ENCODE results near the gene COMT. TPM values are rescaled to one million over a fixed set of nuclear protein-coding genes. Genes with fewer than 3 reads are reported as not detected.
A peak's percentile ranks its signal among the peaks of the same experiment; 100 is the strongest.

COMT gene
- total RNA-seq, 5 donors from 2014 or later (not counting 1 experiment from before 2014, with no cell fraction given) = 30.6 to 53.1 (median 50.5) TPM

- Histone ChIP-seq H3K36me3 (ENCODE audit: control insufficient read depth in 2 of 2, extremely low read depth in 1 of 2, insufficient read depth in 1 of 2, low read length in 1 of 2) (peaks cover 5 to 14% of the 10 kb centered on the region in 2 donors), H3K4me3 (ENCODE audit: control insufficient read depth in 1 of 2, extremely low read depth in 1 of 2, low read length in 1 of 2) (no peak overlapping the region), H3K9me3 (no peaks in the 10 kb centered on the region), H3K27me3 (replicated peaks in 1 of 2; ENCODE audit: control insufficient read depth in 2 of 2, extremely low read depth in 1 of 2, insufficient read depth in 2 of 2, low read length in 1 of 2) (no peaks in the 10 kb centered on the region), H3K4me1 (ENCODE audit: control insufficient read depth in 1 of 2, extremely low read depth in 1 of 2, insufficient read depth in 2 of 2, low read length in 2 of 2) (peaks cover 0 to 36% of the 10 kb centered on the region in 2 experiments), H3K27ac (ENCODE audit: low read length) (no peak overlapping the region)
- ATAC-seq (replicated peaks in 1 of 4) (no peak), DNase-seq (no peak)
- no peak overlapping the region for H3K4me3 Mint-ChIP-seq
- POLR2A ChIA-PET = no interaction called here
- H3K27me3 Mint-ChIP-seq = no peaks in the 10 kb centered on the region
- WGBS (ENCODE audit: insufficient coverage) = 96% methylated on average over 12 of the region's 13 CpGs
- H3K27ac Mint-ChIP-seq = no peak overlapping the region
- no peaks in the 10 kb centered on the region for H3K9me3 Mint-ChIP-seq
- H3K4me1 Mint-ChIP-seq = peaks cover 27 to 33% (median 29%) of the 10 kb centered on the region in 3 donors
- CTCF ChIA-PET = no interaction called here
- H3K36me3 Mint-ChIP-seq = peaks cover 6% of the 10 kb centered on the region
These were observed 9.8 kb downstream of the COMT start for GRCh38 chr22:19951346-19951745.

- H3K27ac Mint-ChIP-seq = peak overlapping the region; percentile 40 to 69
- peaks cover under 1% of the 10 kb centered on the region for H3K36me3 Mint-ChIP-seq
- H3K27me3 Mint-ChIP-seq = no peaks in the 10 kb centered on the region
- Histone ChIP-seq H3K9me3 (no peaks in the 10 kb centered on the region), H3K27me3 (replicated peaks in 1 of 2; ENCODE audit: control insufficient read depth in 2 of 2, extremely low read depth in 1 of 2, insufficient read depth in 2 of 2, low read length in 1 of 2) (no peaks in the 10 kb centered on the region), H3K4me1 (ENCODE audit: control insufficient read depth in 1 of 2, extremely low read depth in 1 of 2, insufficient read depth in 2 of 2, low read length in 2 of 2) (peaks cover 4 to 35% of the 10 kb centered on the region in 2 experiments), H3K4me3 (ENCODE audit: control insufficient read depth in 1 of 2, extremely low read depth in 1 of 2, low read length in 1 of 2) (no peak overlapping the region), H3K27ac (ENCODE audit: low read length) (peak overlapping the region; percentile 28), H3K36me3 (ENCODE audit: control insufficient read depth in 2 of 2, extremely low read depth in 1 of 2, insufficient read depth in 1 of 2, low read length in 1 of 2) (peaks cover 5 to 8% of the 10 kb centered on the region in 2 donors)
- ChIA-PET POLR2A (no interaction called here), CTCF (interaction anchor here (0.7 to 1.4 kb wide), 4 partner anchors 13 to 482 kb away, joined by 3 to 7 read pairs (median 4); no protein-coding TSS in a partner anchor)
- DNase-seq (peak in 1 of 35 experiments; percentile 40), ATAC-seq (replicated peaks in 1 of 4) (peak in 3 of 4 experiments; percentile 50 to 62 (median 58))
- 58% methylated on average over 19 of the region's 19 CpGs for WGBS (ENCODE audit: insufficient coverage)
- H3K9me3 Mint-ChIP-seq = no peaks in the 10 kb centered on the region
- no peak overlapping the region for H3K4me3 Mint-ChIP-seq
- peaks cover 9 to 18% (median 17%) of the 10 kb centered on the region in 3 donors for H3K4me1 Mint-ChIP-seq
These were observed 13.9 kb downstream of the COMT start for GRCh38 chr22:19955241-19956128.

DNA sequence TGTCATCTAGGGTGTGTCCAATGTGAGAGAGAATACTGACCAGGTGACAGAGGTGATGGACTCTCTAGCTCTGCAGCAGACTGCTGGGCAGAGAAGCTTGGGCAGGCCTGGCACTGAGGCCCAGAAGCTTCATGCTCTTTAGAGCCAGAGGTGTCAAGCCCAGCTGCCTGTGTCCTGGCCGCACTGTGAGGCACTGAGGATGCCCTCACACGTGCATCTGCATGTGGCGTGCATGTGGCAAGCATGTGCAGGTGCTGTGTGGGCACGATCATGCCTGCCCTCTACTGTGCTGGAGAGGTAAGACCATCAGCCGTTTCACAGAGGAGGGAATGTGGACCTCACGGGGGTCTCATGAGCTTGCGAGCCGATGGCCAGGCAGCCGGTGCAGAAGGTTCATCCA is 15.9 kb downstream of the COMT start:
- peaks cover 8 to 16% (median 15%) of the 10 kb centered on the region in 3 donors for H3K4me1 Mint-ChIP-seq
- H3K4me3 ChIP-seq (ENCODE audit: control insufficient read depth in 1 of 2, extremely low read depth in 1 of 2, low read length in 1 of 2) = no peak overlapping the region
- ChIA-PET CTCF (no interaction called here), POLR2A (no interaction called here)
- WGBS (ENCODE audit: insufficient coverage) = 100% methylated on average over 5 of the region's 9 CpGs
- H3K36me3 Mint-ChIP-seq = no peaks in the 10 kb centered on the region
- H3K9me3 ChIP-seq = no peaks in the 10 kb centered on the region
- no peak overlapping the region for H3K27ac Mint-ChIP-seq
- DNase-seq (no peak), ATAC-seq (replicated peaks in 1 of 4) (no peak)
- no peaks in the 10 kb centered on the region for H3K27me3 ChIP-seq (replicated peaks in 1 of 2; ENCODE audit: control insufficient read depth in 2 of 2, extremely low read depth in 1 of 2, insufficient read depth in 2 of 2, low read length in 1 of 2)
- H3K4me1 ChIP-seq (ENCODE audit: control insufficient read depth in 1 of 2, extremely low read depth in 1 of 2, insufficient read depth in 2 of 2, low read length in 2 of 2) = peaks cover 4 to 40% of the 10 kb centered on the region in 2 experiments
- H3K27ac ChIP-seq (ENCODE audit: low read length) = no peak overlapping the region
- H3K36me3 ChIP-seq (ENCODE audit: control insufficient read depth in 2 of 2, extremely low read depth in 1 of 2, insufficient read depth in 1 of 2, low read length in 1 of 2) = peaks cover 2 to 6% of the 10 kb centered on the region in 2 donors
- no peak overlapping the region for H3K4me3 Mint-ChIP-seq
- H3K9me3 Mint-ChIP-seq = no peaks in the 10 kb centered on the region
- no peaks in the 10 kb centered on the region for H3K27me3 Mint-ChIP-seq

GRCh38 chr22:19958083-19959042 is 16.8 kb downstream of the COMT start:
- Mint-ChIP-seq H3K36me3 (no peaks in the 10 kb centered on the region), H3K27me3 (no peaks in the 10 kb centered on the region), H3K27ac (no peak overlapping the region), H3K9me3 (no peaks in the 10 kb centered on the region), H3K4me3 (no peak overlapping the region), H3K4me1 (peaks cover 8 to 16% (median 16%) of the 10 kb centered on the region in 3 donors)
- CTCF ChIA-PET = interaction anchor here (0.6 to 0.9 kb wide), 6 partner anchors 12 to 1055 kb away, joined by 3 to 5 read pairs (median 4); no protein-coding TSS in a partner anchor
- ATAC-seq (replicated peaks in 1 of 4) (no peak), DNase-seq (no peak)
- H3K36me3 ChIP-seq (ENCODE audit: control insufficient read depth in 2 of 2, extremely low read depth in 1 of 2, insufficient read depth in 1 of 2, low read length in 1 of 2) = peaks cover 2 to 6% of the 10 kb centered on the region in 2 donors
- no peak overlapping the region for H3K4me3 ChIP-seq (ENCODE audit: control insufficient read depth in 1 of 2, extremely low read depth in 1 of 2, low read length in 1 of 2)
- H3K27ac ChIP-seq (ENCODE audit: low read length) = no peak overlapping the region
- H3K27me3 ChIP-seq (replicated peaks in 1 of 2; ENCODE audit: control insufficient read depth in 2 of 2, extremely low read depth in 1 of 2, insufficient read depth in 2 of 2, low read length in 1 of 2) = no peaks in the 10 kb centered on the region
- H3K9me3 ChIP-seq = no peaks in the 10 kb centered on the region
- peaks cover 4 to 45% of the 10 kb centered on the region in 2 experiments for H3K4me1 ChIP-seq (ENCODE audit: control insufficient read depth in 1 of 2, extremely low read depth in 1 of 2, insufficient read depth in 2 of 2, low read length in 2 of 2)
- WGBS (ENCODE audit: insufficient coverage) = 100% methylated on average over 5 of the region's 19 CpGs
- POLR2A ChIA-PET = interaction anchor here in 1 of 2 donors (0.5 to 0.6 kb wide), 2 partner anchors 155 to 1490 kb away, joined by 4 to 8 read pairs; no protein-coding TSS in a partner anchor

- Histone ChIP-seq H3K27ac (ENCODE audit: low read length) (no peak overlapping the region), H3K9me3 (no peaks in the 10 kb centered on the region), H3K4me3 (ENCODE audit: control insufficient read depth in 1 of 2, extremely low read depth in 1 of 2, low read length in 1 of 2) (no peak overlapping the region), H3K4me1 (ENCODE audit: control insufficient read depth in 1 of 2, extremely low read depth in 1 of 2, insufficient read depth in 2 of 2, low read length in 2 of 2) (peaks cover 4 to 38% of the 10 kb centered on the region in 2 experiments), H3K27me3 (replicated peaks in 1 of 2; ENCODE audit: control insufficient read depth in 2 of 2, extremely low read depth in 1 of 2, insufficient read depth in 2 of 2, low read length in 1 of 2) (no peaks in the 10 kb centered on the region), H3K36me3 (ENCODE audit: control insufficient read depth in 2 of 2, extremely low read depth in 1 of 2, insufficient read depth in 1 of 2, low read length in 1 of 2) (peaks cover 9 to 10% of the 10 kb centered on the region in 2 donors)
- peaks cover 6 to 12% (median 12%) of the 10 kb centered on the region in 3 donors for H3K4me1 Mint-ChIP-seq
- no peaks in the 10 kb centered on the region for H3K9me3 Mint-ChIP-seq
- ATAC-seq (replicated peaks in 1 of 4) (no peak), DNase-seq (no peak)
- WGBS (ENCODE audit: insufficient coverage) = 92% methylated on average over 14 of the region's 30 CpGs
- ChIA-PET POLR2A (interaction anchor here in 1 of 2 donors (0.5 kb wide), 1 partner anchor 154 kb away, joined by 4 read pairs; no protein-coding TSS in a partner anchor), CTCF (interaction anchor here (0.6 to 0.9 kb wide), 6 partner anchors 11 to 1055 kb away, joined by 3 to 5 read pairs (median 4); no protein-coding TSS in a partner anchor)
- no peaks in the 10 kb centered on the region for H3K36me3 Mint-ChIP-seq
- no peak overlapping the region for H3K4me3 Mint-ChIP-seq
- H3K27me3 Mint-ChIP-seq = no peaks in the 10 kb centered on the region
- H3K27ac Mint-ChIP-seq = no peak overlapping the region
These were observed 17.5 kb downstream of the COMT start for GRCh38 chr22:19959043-19959586.

Data from T-cell (primary cell).